Fibroblast of villous mesenchyme (primary cell): Measurements from ENCODE around the gene ADAMTS9. TPM values are rescaled to one million over a fixed set of nuclear protein-coding genes. Genes with fewer than 3 reads are reported as not detected.

Experiments
- DNase-seq: peaks from one replicate; pipeline ENCODE4 v3.0.0-alpha.2; 2010; ENCODE audit warnings: low read depth
- H3K4me3 ChIP-seq: 2 replicates; pipeline ENCODE4 v1.5.1; 2011; ENCODE audit warnings: low read depth, mild to moderate bottlenecking, low read length
- total RNA-seq: library from RNA; depleted of rRNA; stranded (reverse); fragments of >200 nt; gene quantifications from 2 replicates; pipeline ENCODE4 v1.2.3, GENCODE V29; 2012
- TF ChIP-seq, protein P1 (sequence below): IDR thresholded peaks from 2 replicates; pipeline ENCODE4 v1.5.1; 2012; ENCODE audit warnings: low read depth, mild to moderate bottlenecking, low read length; ENCODE audit not compliant: insufficient read depth

ADAMTS9 gene
- total RNA-seq, 1 donor = 1.7 TPM

DNA sequence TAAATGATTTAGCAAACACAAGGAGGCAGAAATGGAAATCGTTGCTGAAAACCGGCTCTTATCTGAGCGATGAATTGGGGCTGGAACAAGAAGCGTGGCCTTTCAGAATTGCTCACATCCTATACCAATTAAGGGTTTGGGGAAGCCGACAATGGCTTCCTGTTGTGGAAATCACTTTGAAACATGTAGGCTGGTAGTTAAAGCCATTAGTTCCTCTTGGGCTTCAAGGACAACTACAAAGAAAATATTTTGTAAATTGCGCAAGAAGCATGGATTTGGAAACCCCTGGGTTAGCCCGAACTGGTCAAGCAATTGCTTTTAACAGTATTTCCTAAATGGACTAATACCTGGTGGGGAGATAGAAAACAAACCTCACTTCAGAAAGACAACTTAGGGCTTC, 182.4 kb downstream of the ADAMTS9 start:
- TF ChIP-seq, protein P1, sequence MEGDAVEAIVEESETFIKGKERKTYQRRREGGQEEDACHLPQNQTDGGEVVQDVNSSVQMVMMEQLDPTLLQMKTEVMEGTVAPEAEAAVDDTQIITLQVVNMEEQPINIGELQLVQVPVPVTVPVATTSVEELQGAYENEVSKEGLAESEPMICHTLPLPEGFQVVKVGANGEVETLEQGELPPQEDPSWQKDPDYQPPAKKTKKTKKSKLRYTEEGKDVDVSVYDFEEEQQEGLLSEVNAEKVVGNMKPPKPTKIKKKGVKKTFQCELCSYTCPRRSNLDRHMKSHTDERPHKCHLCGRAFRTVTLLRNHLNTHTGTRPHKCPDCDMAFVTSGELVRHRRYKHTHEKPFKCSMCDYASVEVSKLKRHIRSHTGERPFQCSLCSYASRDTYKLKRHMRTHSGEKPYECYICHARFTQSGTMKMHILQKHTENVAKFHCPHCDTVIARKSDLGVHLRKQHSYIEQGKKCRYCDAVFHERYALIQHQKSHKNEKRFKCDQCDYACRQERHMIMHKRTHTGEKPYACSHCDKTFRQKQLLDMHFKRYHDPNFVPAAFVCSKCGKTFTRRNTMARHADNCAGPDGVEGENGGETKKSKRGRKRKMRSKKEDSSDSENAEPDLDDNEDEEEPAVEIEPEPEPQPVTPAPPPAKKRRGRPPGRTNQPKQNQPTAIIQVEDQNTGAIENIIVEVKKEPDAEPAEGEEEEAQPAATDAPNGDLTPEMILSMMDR = no peak
- no peak overlapping the region for H3K4me3 ChIP-seq
- DNase-seq = no peak

DNA sequence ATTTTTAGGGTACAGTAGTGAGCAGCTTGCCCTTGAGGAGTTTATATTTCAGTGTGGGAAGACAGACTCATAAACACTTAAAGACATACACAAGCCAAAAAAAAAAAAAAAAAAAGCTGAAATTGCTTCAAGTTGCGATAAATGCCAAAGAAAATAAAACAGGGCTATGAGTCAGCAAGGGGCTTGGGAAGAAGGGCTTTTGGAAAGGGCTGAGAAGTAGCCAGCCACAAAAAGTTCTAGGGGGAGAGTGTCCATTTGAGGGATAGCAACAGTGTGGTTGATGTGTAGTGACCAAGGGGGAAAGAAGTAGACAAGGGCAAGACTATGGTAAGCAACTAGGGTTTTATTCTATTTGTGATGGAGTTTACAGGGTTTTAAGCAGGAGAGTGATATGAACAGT, 185.5 kb downstream of the ADAMTS9 start:
- no peak overlapping the region for H3K4me3 ChIP-seq
- TF ChIP-seq, protein P1 = no peak
- peak; percentile 91 for DNase-seq

DNA sequence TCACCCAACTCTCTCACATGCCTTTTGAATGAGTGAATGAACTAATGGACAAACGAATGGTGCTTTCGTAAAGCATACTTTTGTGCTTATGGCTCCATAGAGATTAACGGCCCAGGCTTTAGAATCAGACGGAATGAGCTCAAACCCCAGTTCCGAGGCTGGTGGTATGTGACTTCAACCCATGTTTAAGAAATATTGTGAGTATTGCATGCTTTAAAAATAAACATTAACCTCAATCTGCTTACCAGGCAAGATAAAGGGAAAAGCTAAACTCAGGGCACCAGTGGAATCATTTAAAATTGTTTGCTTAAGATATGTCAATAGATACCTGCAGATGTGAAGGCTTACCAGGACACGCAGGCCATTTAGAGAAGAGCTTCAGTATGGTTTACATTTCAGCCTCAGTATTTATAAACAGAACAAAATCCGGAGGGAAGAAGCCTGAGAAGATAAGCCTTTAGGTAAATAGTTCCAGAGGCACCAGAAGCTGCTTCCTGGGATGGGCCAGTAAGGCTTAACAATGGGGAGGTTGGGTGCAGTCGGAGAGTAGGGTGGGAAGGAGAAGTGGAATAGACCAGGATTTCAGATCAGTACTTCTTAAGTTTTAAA, 186.4 kb downstream of the ADAMTS9 start:
- DNase-seq = peak; percentile 99
- TF ChIP-seq, protein P1 = no peak
- no peak overlapping the region for H3K4me3 ChIP-seq

DNA sequence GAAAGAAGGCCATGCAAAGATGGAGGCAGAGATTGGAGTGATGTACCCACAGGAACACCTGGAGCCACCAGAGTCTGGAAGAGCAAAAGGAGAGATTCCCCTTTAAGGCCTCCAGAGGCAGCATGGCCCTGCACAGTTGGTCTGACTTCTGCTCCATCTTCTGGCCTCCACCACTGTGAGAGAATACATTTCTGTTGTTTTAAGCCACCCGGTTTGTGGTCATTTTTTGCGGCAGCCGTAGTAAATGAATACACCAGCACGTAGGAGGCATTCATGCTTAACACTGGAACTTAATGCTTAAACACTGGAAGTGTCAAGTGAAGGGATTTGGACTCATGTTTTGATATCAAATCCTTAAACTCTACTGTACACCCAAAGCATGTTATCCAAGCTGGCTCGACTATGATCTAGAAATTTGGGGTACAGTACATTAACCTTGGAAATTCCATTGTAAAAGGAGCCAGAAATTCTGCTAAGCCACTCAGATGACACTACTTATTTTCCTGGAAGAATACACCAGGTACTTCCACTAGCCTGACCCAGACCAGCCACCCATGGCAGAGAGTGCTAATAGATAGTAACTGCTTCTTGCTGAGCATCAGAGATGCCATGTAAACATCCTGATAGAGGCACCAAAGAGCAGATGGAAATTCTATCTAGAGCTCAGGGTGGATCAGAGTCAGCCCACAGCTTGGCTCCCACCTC, 190.9 kb downstream of the ADAMTS9 start:
- H3K4me3 ChIP-seq = no peak overlapping the region
- no peak for DNase-seq

DNA sequence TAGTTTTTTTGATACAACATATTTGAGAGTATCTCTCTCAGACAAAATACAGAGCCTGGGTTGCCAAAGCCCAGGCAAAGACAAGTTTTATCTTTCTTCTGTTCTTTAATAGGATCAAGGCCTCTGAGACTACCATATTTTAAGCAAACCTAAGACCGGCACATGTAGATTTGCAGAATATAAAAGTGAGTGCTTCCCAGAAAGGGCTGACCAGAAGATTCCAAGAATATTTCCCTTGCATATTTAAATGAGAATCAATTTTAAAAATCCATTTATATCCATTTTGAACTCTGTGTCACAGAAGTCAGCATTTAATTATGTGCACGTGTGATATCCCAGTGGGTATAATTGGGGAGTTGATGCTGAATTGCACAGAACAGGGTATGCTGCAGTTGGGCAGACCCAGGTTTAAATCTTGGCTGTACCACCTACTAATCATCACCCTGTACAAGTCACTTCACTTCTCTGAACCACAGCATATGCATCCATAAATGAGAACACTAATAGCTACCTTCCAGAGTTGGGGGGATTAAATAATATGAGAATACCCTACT, 191.9 kb downstream of the ADAMTS9 start:
- no peak for DNase-seq
- no peak overlapping the region for H3K4me3 ChIP-seq

More for the DNA sequence above, 190.9 kb downstream of the ADAMTS9 start:
- TF ChIP-seq, protein P1 = no peak

DNA sequence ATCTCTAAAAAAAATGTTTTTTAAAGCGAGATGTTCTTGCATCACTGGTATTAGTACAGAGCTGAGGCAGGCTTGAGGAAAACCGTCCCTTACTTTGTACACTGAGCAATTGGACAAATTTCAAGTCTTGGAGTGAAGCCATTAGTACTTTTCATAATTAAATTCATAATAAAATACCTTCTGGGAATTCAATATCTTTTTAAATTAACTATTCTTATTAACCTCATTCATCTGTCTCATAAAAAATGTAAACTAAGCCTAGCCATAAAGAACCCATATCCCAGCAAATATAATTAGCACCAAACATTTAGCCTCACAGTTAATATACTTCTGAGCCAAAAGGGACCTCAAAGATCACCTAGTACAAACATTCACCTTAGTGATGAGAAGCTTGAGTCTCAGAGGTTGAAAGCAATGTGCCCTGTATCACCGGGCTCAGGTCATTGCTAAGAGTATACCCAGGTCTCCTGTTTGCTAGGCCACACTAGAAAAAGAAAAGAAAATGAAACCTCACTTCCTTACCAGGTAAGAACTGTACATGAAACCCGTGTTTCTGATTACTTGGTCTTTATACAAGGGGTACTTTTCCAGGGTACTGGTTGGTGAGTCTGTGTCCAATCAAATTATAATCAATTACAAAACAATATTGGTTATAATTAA, 192.5 kb downstream of the ADAMTS9 start:
- H3K4me3 ChIP-seq = no peak overlapping the region
- TF ChIP-seq, protein P1 = no peak
- no peak for DNase-seq

More for the DNA sequence above, 191.9 kb downstream of the ADAMTS9 start:
- TF ChIP-seq, protein P1 = no peak
